M059J (cell line): ENCODE results near the gene SPAG7. TPM values are rescaled to one million over a fixed set of nuclear protein-coding genes. Genes with fewer than 3 reads are reported as not detected.

Source experiments
- DNase-seq: peaks from one replicate; pipeline ENCODE4 v3.0.0-alpha.2; 2012; ENCODE audit warnings: low read depth
- total RNA-seq: library from RNA; depleted of rRNA; stranded (reverse); fragments of >200 nt; shearing (Covaris generic); gene quantifications from 2 replicates; pipeline ENCODE4 v1.2.3, GENCODE V29; 2014

Gene SPAG7
- total RNA-seq, 1 experiment from 2014 or later = 38.4 TPM

- no peak for DNase-seq
Observed at GRCh38 chr17:4974115-4974670, 6.6 kb upstream of the SPAG7 start.

DNA sequence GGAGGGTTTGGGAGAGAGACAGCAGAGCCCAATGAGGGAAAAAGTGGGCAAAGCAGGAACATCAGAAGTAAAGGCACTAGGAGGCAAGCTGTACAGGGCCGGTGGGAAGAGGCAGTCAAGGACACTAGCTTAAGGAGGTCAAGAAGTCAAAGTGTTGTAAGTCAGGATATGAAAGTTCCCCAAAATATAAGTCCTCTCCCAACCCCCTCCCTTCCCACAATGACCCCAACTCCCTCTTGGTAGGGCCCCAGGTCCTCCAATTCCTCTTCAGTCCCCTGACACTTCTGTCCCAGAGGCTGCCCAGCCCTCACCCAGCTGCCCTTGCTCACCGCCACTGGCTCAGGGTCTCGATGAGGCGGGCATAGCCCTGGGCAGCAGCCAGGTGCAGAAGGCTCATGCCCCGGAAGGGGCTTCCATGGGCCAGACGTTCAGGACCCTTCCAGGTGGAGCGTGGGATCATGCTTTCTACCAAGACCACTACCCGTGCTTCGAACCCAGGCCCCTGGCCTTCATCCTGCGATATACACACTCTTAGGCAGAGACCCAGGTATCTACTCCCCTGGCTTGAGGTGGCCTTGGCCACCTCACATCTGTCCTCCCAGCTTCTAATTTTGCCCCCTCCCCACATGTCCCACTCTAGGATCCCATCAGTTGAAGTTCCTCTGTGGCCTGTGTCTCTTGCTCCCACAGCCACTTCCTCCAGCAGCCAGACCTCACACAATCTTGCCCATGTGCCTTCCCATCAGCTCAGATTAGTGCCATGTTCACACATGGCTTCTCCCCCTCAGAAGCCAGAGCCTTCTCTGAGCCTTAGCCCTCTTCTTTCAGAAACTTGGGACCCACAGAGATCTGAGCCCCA lies 5.9 kb upstream of the SPAG7 start:
- DNase-seq = no peak

GRCh38 chr17:4972752-4973151 lies 5.1 kb upstream of the SPAG7 start:
- DNase-seq = no peak

- DNase-seq = no peak
Observed at GRCh38 chr17:4972322-4972721, 4.7 kb upstream of the SPAG7 start.

DNA sequence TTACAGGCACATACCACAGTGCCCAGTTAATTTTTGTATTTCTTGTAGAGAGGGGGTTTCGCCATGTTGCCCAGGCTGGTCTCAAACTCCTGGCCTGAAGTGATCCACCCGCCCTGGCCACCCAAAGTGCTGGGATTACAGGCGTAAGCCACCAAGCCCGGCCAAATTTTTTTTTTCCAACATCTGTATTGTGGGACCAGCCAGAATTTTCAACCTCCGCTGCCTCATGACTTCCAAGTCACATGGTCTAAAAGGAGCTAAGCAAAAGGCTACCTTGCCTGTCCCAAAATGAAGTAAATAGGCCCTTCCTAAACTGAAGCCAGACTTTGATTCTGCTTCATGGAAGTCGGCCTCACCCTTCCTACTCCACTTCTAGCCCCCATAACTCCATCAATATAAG lies 4.2 kb upstream of the SPAG7 start:
- DNase-seq = no peak

DNA sequence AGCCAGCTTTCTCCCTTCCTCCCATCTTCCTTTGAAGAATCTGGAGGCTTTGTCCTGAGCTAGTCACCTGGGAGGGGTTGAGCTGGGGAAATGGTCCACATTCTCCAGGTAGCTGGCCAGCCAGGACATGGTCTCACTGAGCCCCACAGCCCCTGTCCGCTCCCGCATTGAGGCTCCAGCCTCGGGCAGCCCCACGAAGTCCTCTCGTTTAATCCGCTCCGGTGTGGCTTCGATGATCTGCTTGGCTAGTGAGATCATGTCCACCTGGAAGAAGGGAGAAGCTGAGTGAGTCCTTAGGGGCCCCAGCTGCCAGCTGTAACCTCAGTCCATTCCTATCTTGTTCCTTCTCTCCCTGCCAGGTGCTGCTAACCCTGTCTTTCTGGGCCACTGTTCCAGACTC lies 2.7 kb upstream of the SPAG7 start:
- DNase-seq = no peak

DNA sequence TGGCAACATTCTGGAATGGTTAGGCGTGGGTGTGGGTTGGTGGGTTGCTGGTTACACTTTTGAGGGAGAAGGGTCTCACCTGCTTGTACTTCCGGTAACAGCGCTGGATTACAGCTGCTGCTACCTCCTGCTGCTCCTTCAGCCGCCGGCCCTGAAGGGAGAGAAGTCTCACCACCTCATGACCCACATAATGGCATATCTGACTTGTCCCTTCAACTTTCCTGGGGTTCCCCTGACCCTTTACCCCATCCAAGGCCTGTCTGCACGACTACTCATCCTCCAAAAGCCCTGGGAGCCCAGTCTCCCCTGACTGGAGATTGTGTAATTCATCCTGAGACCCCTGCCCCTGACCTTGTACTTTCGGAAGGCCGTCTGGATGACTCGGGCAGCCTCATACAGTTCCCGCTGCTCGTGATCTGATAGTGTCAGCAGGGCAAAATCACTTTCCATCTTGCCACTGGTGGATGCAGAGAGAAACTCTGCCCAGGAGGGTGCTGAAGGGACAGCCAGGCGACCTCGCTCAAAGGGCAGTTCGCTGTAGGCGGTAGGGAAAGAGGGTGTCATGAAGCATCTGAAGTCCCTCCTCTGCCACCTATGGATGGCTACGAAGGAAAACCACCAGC lies 2.0 kb upstream of the SPAG7 start:
- no peak for DNase-seq

GRCh38 chr17:4969047-4969550 lies 1.5 kb upstream of the SPAG7 start:
- DNase-seq = peak; percentile 85

- no peak for DNase-seq
Observed at GRCh38 chr17:4968486-4969046, 949 bp upstream of the SPAG7 start.

DNA sequence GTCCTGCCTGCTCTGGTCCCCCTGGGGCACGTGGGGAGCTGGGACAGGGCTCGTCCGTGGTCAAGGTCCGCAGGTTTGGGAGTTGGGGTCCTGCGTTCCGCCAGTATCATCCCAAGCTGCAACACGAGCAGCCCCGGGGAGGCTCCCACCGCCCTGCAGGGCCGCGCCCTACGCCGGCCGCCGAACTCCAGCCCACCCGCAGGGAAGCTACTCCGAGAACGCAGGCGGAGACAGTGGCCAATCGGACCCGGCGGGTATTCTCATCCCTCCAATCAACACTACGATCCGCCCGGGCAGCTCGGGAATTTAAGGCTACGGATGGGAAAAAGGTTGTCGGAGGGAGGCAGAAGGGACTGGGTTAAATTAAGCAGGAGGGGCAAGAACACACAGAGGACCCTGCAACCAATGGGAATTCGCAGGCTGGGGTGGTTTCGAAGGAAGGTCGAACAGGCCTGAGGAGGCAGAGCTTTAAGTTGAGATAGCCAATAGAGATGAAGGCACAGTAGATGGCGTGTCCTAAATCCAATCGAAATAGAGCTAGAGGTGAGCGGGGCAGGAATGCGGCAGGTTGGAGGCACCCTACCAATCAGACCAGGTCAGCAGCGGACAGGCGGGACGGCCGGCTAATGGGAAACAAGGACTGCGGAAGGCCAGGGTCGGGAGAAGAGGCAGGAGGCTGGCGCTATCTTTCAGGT lies 626 bp downstream of the SPAG7 start:
- peak; percentile 99 for DNase-seq

DNA sequence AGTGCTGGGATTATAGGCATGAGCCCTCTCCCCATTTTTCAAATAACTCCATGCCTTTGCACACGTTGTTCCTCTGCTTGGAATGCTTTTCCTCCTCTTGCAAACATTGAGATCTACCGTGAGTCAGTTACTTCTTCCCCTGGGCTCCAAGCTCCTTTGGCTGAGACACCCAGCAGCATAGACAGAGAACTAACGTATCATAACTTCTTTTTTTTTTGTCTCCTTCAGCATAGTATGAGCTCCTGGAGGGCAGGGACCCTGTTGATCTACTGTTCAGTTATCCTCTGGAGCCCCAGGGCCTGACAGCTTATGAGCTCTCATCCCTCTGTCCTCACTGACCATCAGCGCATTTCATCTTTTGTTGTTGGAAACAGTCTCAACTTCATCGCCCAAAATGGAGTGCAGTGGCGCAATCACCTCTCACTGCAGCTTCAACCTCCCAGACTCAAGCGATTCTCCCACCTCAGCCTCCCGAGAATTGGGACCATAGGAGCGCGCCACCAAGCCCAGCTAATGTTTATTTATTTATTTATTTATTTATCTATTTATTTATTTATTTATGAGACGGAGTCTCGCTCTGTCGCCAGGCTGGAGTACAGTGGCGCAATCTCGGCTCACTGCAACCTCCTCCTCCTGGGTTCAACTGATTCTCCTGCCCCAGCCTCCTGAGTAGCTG lies 2.2 kb downstream of the SPAG7 start:
- DNase-seq = no peak

DNA sequence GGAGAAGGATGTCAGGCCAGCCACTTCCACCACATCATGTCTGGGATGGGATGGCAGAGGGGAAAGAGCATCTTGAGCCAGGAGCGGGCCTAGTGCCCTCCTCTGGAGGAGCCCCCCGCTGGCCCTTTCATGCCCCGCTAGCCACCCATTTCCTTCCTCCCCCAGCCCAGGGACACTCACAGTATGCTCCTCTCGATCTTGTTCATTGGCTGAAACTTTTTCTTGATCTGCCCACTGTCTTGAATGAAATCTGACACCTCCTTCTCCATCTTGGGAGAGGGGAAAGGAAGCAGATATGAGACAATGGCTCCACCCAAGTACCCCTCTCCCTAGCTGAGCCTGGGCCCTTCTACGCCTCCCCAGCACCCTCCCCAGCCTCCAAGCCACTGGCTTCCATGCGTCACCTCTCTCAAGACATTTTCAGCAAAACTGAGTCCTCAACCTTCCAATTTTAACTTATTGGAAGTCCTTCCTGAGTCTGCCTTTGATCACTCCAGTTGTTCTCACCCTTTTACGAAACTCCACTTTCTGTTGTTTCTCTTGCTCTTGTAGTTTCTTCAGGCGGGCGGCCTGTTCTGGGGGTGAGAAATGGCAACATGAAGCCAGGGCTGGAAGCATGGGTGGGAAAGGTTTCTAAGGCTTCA lies 7.2 kb downstream of the SPAG7 start:
- no peak for DNase-seq

DNA sequence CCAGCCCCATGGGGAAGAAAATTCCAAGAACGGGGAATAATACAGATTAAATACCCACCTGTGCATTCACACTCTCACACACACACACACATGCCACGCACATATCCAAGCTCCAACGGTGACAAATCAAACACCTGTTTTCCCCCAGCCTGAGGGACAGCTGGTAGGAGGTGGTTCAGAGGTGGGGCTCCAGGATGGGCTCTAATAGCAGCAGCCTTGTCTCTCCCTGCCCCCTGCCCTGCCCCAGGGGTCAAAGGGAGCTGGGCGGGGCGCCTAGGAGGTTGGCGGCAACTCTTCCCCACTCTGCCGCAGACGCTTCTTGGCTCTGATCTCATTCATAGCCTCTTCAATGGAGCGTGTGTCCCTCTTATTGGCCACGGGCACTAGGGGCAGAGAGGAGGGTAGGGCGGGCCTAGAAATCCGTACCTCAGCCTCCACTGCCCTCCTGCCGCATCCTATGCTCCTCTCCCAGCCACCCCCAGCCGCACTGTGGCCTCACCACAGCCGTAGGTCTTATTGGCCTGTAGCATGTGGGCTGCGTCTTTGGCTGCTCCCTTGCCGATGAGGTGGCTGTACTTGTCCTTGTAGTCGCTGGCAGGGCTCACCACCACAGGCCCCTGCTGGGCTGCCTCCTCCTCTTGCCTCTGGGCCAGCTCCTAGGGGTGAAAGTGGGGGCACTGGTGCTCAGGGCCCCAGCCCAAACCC lies 8.2 kb downstream of the SPAG7 start:
- DNase-seq = no peak

- DNase-seq = no peak
Observed at GRCh38 chr17:4958102-4958501, 9.5 kb downstream of the SPAG7 start.

- DNase-seq = no peak
Observed at GRCh38 chr17:4956493-4957061, 11.0 kb downstream of the SPAG7 start.

GRCh38 chr17:4955091-4955490 lies 12.5 kb downstream of the SPAG7 start:
- no peak for DNase-seq

DNA sequence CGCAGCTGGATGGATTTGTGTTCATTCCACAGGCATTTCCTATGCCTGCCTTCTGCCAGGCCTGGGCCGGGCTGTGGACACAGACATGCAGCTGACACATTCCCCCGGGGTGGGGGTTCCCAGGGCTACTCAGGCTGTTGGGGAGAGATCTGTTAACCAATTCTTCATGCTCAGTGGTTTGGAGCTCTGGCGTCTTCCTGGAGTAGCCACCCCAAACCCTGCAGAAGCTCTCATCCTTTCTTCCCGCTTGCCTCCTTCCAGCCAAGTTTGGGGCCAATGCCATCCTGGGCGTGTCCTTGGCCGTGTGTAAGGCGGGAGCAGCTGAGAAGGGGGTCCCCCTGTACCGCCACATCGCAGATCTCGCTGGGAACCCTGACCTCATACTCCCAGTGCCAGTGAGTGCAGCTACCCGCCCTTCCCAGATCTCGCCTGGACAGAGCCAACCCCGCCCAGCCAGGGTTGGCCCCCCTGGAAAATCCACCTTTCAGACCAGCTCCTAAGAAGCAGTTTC lies 14.1 kb downstream of the SPAG7 start:
- DNase-seq = peak; percentile 87

DNA sequence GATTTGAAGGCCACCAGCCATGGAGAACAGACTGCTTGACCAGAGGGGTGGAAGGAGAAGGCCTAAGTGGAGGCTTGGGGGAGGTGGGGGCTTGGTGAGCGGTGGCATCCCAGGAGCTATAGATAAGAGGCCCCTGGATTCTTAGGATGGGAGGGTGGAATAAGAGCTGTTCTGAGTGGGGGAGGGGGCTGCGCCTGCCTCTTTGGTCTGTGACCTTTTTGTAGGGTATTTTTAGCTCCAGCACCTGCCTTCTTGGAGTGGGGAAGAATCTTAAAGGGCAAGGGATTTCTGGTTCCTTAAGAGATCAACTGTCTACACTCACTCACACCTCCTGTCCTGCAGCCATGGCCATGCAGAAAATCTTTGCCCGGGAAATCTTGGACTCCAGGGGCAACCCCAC lies 16.1 kb downstream of the SPAG7 start:
- DNase-seq = no peak

GRCh38 chr17:4950746-4951204 lies 16.8 kb downstream of the SPAG7 start, which contains the start of gene ENO3:
Gene ENO3, plus strand, starts transcription at chr17:4951119. Its CDS starts 711 bp downstream, at chr17:4951830.
- no peak for DNase-seq
